KG1 (cell line): Measurements from ENCODE around the gene PIGN.

Experiments
- DNase-seq: peaks from one replicate; lab custom pipeline; 2025; lab: John Stamatoyannopoulos, UW

PIGN gene

DNA sequence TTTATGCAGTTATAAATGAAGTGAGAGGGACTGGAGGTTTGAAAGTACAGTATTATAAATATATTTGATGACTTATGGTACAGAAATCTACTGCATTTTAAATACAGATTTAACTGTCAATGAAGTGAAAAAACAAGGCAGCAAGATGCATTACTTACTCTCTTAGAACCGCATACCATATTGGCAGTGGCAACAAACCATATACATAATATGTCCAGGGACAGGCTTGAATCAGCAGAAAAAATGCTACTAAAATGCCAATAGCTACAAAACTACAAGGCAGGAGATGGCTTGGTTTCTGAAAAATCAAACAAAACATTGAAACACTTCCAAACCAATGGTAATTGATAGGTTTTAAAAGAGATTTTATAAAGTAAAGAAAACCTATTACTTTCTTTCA, 77.2 kb downstream of the PIGN start:
- DNase-seq = no peak

DNA sequence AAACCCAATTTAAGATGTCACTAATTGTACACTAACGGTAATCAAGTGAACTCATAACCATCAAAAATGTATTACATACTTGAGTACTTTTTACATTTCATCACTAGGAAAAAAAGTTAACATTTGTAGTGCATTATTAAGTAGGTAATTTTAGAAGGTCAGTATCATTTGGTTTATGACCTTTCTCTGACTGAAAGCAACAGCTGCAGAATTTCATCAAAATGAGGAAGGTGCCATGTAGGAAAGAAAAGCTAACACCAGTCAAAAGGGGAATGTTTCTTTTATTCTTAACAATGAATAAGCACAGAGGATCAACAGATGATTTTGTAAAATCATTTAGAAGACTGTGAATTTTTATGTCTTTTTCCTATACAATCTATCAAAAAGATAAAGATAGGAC, 79.0 kb downstream of the PIGN start:
- DNase-seq = no peak

DNA sequence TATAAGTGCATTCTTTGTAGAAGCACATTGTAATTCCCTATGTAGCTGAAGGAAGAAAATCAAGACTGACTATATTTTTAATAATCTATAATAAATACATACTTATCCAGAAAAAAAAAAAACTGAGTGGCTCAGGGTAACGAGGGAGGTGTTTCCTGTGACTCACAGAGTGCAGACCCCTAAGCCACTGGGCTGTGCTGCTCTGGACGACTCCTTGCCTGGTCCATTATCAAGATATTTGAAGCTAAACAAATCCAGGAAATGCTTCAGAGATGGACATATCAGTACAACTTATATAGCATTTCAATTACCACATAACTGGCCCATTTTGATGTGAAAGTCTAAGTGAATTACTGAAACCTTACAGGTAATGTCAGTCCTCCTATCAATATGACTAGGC, 80.6 kb downstream of the PIGN start:
- no peak for DNase-seq

DNA sequence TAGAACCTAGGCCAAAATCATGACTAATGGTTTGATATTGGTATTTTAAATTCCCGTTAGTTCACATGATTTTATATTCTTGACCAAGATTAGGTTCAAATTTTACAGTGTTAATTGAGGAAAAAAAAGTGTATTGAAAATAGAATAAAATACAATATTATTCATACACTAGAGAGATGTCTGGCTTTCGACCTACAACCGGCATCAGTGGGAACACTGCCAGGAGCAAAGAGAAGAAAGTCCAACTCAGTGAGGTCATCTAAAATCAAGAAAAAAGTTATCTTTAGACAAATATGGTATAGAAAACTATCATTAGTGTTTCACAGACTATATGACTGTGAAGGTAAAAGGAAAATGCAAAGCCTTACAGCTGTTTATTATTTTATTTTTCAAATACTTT, 81.5 kb downstream of the PIGN start:
- no peak for DNase-seq

DNA sequence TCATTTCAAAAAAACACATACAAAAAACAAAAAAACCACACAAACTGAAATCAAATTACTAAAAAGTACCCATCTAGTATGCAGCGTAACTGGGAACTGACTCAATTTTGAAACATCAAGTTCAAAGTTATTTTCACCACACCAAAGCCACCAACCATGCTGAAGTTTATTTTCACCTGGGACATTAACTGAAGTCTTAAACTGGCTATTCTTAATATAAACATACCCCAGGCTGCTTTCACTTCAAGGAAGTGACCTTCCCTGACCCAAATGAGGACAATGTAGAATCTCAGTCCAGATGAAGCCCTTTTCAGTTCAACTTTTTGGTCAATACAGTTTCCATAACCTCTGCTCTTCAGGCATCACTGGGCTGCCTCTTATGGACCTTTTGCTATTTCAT, 84.6 kb downstream of the PIGN start:
- no peak for DNase-seq

DNA sequence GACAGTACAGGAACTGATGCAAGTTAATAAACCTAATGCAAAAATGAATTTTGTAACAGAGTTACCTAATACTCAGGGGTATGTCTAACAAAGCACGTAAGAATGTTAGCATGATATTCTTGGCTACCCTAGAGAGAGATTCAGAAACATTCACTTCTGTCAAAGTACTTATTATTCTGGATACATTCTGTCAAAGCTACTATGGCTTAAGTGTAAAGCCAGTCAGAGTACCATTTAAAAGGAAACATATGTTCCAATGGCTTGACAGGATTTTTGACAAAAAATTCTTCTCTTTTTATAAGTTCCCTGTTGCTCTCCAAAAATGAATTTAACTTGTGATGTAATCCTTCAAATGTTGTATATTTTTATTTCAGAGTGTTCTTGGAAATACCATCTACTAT, 85.5 kb downstream of the PIGN start:
- no peak for DNase-seq

DNA sequence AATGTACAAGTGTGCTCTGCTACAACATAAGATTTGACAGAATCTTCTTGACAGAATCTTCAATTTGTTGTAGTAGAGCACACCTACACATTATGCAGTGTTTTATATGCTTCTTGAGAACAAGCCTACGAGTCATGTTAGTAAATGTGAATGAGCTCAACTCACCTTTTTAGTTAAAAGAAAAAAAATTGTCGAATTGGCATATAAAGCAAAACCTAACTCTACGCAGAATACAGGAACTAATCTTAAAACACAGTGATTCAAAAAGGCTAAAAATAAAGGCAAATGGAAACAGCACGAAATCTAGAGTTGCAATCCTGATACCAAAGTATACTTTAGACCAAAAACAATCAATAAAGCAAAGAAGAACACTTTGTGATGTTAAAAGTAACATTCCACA, 87.9 kb downstream of the PIGN start:
- DNase-seq = no peak

DNA sequence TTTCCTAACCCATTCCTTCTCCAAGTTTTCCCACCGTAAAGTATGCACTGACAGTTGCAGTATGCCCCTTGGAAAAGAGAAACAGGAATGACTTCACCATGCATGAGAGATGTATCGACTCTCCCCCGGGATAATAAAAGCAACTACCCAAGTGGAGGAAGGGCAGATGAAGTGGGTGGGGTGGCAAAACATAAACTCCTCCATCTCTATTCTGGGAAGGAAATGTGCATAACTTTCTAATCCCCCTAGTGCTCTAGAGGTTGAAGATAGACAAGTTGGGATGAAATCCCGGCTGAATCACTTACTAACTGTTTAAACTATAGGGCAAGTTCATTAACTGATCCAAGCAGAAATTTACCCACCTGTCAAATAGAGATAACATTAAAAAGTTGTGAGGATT, 89.2 kb downstream of the PIGN start:
- no peak for DNase-seq

DNA sequence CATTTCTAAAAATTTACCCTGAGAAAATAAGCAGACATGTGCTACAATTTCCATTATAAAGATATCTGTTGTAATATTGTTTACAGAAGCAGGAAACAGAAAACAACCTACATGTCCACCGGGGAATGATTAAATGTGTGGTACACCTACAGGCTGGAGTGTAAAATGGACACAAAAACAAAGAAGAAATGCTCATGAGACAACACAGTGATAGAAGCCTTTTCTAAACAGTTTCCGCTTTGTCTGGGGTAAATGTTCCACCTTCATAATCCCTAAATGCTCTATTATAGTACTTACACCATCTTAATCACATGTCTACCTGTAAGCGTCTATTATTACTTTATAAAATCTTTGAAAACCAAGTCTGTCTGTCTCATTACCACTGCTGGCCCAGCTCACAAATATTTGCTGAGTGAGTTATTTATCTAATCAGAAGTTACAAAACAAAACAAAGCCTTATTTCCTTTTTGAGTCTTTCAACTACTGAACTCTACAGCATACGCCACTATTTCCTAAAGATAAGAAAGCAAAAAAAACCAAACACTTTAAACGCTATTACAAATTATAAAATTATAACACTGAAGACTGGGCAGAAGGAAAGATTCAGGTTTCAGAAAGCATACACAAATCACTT, 95.3 kb downstream of the PIGN start:
- DNase-seq = no peak

DNA sequence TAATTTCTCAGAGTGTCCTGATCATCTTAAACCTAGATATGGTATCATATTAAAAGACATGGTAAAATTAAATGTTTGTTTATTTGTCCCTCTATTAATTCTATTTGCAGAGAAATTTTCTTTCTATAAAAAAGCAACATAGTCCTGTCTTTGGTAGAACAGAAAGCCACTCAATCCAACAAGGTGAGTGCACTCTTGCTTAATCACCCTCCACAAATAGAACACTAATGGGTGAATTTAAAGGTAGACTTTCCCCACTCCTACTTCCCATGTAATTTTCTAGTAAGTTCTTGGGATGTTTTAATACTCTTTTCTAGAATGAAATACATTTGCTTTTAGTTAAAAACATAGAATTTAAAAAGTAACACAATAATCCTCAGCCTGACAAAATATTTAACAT, 97.7 kb downstream of the PIGN start:
- DNase-seq = no peak

DNA sequence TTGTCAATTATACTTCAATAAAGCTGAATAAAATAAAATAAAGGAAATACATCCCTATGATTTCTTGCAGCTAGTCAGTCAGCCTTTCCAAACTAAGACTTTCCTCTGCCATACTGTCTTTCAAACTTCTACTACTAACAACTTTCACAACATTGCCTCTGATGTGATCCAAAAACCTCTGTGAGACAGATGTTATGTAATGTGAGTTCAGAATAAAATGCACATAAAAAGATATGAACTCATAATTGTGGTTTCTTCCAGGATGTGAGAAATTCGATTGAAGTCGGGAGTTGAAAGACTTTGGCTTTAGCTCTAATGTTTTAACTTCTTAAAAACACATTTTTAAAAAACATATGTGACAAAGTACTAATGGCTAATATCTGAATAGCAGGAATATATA, 98.7 kb downstream of the PIGN start:
- DNase-seq = no peak

DNA sequence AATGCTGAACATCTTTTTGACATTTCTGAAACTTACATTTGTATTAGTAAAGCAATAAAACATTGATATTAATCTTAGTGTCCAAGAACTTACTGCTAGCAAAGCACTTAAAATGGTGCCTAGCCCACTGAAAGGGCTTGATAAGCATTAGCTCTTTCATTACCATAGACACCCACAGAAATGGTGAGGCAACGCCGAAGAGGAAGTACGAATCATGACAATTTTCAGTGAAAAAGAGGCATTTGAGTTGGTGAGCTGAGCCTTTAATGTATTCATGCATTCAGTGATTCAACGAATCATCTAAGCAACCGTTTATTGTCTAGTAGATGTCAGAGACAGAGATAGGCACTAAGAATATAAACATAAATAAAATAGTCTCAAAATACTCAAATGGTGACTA, 101.1 kb downstream of the PIGN start:
- no peak for DNase-seq

DNA sequence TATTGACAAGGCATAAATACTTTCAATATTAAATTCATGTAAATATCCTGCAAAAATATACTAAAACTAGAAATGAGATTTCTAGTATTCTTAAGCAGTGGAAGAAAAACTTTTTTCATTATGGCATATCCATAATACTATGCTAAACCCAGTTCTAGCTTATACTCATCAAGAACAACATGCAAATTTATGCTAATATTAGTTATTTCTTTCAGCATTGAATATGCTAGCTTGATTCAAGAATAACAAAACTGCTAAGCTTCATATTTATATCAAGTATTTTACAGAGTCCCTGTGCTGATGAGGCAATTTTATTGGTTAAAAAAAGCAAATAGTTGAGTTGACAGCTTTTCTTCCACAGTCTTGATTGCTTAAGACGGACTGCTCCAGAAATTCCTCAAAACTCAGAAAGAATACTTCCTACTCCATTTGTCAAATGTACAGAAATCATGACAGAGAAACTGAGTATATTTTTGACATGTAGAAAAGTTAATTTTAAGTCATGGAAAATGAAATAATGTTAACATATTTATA, 105.0 kb downstream of the PIGN start:
- no peak for DNase-seq

DNA sequence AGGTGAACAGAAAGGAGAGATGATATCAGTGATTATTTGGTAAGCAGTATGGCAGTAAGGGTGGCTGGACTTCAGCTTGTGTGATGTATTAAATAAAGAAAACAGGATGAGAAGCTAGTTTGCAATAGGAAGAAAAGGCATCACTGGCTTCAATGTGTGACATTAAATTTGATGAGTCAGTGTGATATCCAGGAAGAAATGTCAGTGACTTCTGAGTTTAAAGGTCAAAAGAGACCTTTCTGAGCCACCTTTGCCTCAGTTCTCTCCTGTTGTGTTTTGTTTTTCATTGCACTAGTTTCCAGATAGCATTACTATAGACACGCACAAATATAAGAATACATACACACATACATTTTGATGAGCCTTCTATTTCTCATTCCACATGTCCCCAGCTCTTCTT, 105.6 kb downstream of the PIGN start:
- no peak for DNase-seq

DNA sequence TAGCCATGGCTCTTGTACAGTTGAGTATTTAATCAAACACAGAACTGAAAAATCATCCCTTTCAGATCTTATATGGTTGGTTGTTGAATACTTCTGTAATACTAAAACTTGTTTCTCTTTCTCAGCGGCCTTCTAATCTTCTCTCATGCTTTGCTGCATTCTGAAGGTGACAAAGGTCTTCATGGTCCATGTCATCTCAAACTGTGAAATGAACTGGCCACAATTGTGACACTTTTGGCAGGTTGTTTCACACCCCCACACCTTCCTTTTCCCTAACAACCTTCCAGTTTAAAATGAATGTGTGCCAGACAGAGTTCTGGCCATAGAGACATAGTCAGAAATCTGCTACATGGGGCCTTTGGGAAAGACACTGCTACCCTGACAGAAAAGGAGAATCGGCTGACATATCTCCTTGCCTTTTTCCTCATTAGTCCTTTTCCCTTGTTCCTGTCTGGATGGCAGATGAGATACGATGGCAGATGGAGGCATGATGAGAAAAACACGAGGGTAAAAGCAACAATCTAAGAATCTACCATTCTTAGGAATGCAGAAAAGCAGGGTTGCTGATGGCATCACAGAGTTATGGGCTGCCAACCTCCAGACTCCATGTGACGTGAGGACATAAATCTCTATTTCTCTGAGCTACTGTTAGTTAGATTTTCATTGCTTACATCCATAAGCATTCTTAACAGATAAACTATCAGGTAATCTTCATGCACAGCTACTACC, 106.5 kb downstream of the PIGN start:
- no peak for DNase-seq

DNA sequence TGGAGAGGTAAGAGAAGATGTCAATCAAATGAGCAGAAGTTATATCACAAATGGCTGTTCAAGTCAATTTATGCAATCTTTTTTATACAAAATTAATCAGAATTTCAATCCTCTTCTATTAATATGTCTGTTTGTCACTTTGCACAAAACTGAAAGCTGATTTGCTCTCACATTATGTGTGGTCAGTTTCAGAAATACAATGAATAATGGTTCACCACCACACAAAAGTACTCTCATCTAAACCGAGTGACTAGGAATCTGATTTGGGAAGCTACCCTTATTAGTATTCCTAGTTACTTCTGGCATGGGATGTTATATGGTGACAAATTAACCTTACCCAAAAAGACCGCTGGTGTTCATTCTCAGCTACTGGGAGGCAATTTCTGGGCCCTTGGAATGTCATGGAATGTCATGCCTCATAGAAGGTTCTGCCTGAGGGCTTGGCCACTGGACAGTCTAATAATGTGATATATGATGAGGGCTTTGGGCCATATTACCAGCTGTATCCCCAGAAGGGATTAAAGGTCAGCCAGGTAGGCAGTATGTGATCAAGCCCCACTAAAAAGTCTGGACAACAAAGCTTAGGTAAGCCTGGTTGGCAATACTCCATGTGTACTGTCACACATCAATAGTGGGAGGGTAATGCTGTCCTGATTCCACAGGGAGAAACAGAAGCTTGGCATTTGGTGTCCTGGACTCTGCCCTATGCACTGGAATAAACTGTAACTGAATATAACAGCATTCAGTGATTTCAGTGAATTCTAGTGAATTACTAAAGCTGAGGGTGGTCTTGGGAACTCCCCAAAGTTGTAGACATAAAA, 113.2 kb downstream of the PIGN start:
- DNase-seq = no peak

DNA sequence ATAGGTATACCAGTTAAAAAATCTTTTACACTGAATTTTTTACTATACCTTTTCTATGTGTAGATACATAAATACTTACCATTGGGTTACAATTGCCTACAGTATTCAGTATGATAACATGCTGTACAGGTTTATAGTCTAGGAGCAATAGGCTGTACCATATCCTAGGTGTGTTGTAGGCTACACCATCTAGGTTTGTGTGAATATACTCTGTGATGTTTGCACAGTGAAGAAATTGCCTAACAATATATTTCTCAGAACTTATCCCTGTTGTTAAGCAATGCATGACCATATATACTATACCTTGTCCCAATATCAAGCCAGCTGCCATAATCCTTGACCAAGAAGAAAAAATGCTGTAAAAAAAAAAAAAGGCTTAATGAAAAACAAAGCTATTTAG, 114.5 kb downstream of the PIGN start:
- DNase-seq = no peak

DNA sequence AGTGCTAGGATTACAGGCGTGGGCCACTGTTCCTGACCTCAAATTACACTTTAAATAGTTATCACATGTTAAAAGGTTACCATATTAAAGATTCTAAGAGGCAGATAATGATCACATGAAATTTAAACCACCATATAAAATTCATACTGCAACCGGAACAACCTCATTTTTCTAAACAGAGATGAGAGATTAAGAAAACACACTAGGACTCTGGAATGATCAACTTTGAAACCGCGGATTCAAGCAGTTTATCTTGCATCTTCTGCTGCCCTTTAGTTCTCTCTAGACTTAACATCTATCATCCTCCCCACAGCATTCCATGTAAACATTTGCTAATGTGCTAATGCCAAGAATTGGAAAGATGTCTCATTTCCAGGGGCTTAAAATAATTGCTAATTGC, 115.8 kb downstream of the PIGN start:
- no peak for DNase-seq

DNA sequence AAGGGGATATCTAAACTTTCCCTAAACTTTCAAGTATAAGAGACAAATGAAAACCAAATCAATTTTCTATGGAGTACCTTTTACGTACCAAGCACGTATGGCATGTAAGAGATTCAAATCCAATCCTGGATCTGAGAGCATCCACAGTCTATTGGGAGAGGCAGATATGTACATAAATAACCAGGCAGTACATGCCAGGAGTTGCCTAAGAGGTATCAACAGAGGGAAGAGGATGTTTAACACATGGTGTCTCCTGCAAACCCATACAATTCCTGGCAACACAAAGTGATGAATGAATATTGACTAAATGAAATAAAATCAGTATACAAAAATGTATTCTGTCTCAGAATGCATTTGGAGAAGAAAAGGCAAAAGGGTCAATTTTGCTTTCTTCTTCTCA, 116.6 kb downstream of the PIGN start:
- no peak for DNase-seq

DNA sequence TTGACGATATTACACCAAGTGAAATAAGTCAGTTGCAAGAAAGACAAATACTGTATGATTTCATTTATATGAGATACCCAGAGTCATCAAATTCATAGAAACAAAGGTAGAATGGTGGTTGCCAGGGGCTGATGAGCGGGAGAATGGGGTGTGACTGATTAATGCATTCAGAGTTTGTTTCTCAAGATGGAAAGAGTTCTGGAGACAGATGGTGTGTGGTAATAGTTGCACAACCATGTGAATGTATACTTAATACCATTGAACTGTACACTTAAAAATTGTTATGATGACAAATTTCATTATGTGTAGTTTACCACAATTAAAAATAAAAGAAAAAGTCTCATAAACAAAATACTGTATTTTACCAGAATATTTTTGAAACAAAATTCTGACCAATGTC, 117.3 kb downstream of the PIGN start:
- no peak for DNase-seq

DNA sequence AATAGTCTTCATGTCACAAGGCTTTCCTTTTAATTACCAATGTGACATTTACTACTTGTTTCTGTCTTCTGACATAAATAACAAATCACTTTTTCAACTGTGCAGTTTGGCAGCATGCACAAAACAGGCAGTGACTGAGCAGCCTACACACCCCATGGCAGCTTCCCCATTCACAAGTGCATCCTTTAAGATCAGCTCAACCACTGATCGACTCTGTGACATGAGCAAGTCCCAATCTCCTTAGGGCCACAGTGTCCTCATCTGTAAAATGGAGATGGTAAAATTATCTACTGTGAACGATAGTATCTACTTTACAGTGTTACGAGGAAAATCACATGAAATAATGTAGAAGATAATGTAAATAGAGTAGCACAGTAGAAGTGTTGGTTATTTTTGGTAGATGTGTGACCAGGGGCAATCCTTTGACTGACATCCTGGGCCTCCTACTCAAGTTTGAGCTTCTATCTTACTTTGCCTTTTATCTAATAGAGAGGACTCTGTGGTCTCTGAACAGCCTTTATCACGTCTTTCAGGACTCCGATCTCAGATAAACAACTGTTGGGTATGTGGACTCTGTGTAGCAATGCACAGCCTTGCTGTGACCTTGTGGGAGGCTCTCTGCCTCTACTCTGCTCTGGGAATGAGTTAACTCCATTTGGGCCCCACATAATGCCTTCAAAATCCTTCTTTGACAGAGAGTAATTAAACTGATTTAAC, 120.6 kb downstream of the PIGN start:
- DNase-seq = no peak

DNA sequence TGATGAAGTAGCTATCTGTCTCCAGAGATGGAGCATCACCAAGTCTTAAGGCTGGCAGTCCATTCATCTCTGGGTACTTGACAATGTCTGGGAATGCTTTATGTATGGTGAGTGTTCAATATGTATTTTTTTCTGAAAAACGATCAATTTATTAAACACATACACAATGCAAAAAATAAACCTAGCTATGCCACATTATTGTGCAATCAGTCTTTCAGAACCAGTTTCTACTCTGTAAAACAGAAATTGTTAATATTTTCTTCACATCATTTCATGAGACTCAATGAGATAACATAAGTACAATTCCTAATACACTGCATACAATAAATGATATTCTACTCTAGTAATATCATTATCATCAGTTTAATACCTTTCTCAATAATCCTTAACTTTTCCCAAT, 122.5 kb downstream of the PIGN start:
- DNase-seq = no peak
